GM12878 (cell line): ENCODE measurements around the gene ATP6AP2. TPM values are rescaled to one million over a fixed set of nuclear protein-coding genes. Genes with fewer than 3 reads are reported as not detected.

Source experiments
- CHD2 ChIP-seq: IDR thresholded peaks from 2 replicates; pipeline ENCODE4 v1.6.1; 2011; ENCODE audit warnings: low read depth, low read length, improper control_type of control experiment, borderline replicate concordance
- GABPA ChIP-seq: IDR thresholded peaks from 2 replicates; pipeline ENCODE4 v1.6.1; 2014; ENCODE audit warnings: antibody characterized with exemption, low read depth, mild to moderate bottlenecking, inconsistent platforms
- POLR2AphosphoS5 ChIP-seq: IDR thresholded peaks from 2 replicates; pipeline ENCODE4 v1.6.1; 2011; ENCODE audit warnings: mild to moderate bottlenecking, low read length, inconsistent platforms
- RUNX3 ChIP-seq: IDR thresholded peaks from 2 replicates; pipeline ENCODE4 v1.6.1; 2012; ENCODE audit warnings: low read length, inconsistent platforms
- YBX1 ChIP-seq: fragments of 450-650 bp; IDR thresholded peaks from 2 replicates; pipeline ENCODE4 v1.6.1; 2016; ENCODE audit warnings: antibody characterized with exemption
- ZNF687 ChIP-seq: fragments of 450-650 bp; IDR thresholded peaks from 2 replicates; pipeline ENCODE4 v1.6.1; 2017; ENCODE audit warnings: mild to moderate bottlenecking, moderate library complexity
- polyA plus RNA-seq, 11 experiments: library from polyadenylated mRNA; depleted of rRNA in 4 of 11; unstranded in 6 of 11; stranded (reverse) in 5 of 11; fragments of >200 nt; fragmentation: Nextera tagmentation in 4 of 11; fragmentation: Illumina TruSeq in 1 of 11; extraction: Ambion mirVana in 4 of 11; extraction: Trizol in 1 of 11; gene quantifications; 1 replicate in 1 of 11; 2 replicates in 10 of 11; pipeline versions ENCODE4 v1.2.1 to v1.2.3, GENCODE V29; 2011 to 2016; ENCODE audit warnings: inconsistent platforms in 2 of 11, missing spikeins in 2 of 11, low read depth in 1 of 11
- total RNA-seq, 4 experiments: library from RNA; depleted of rRNA in 3 of 4; stranded (reverse); fragments of >200 nt in 3 of 4; fragmentation: Illumina TruSeq in 1 of 4; extraction: Trizol in 1 of 4; gene quantifications; 2 replicates each; pipeline versions ENCODE4 v1.2.1 to v1.2.3, GENCODE V29; 2013 to 2021

ATP6AP2 gene
- total and polyA plus RNA-seq, 10 of the 15 experiments (the other 5 are each of a cell fraction or from before 2014, with no cell fraction given), result 36.3 to 141 (median 56.0) TPM

- peak; percentile 24; the same call in 1 of the 2 replicates for TF ChIP-seq ZNF687
- TF ChIP-seq RUNX3, result peak; percentile 75
- no peak for TF ChIP-seq YBX1
- no peak for TF ChIP-seq GABPA
- peak; percentile 55; the same call in 1 of the 2 replicates for TF ChIP-seq CHD2
- 0 out of 2 replicates have a peak, but pooled peaks have one; percentile 38 for TF ChIP-seq POLR2AphosphoS5
These were observed 64.1 kb downstream of the ATP6AP2 start (continued) for GRCh38 chrX:40644821-40645358.
